ENCODE results near the gene CALML4. TPM values are rescaled to one million over a fixed set of nuclear protein-coding genes. Genes with fewer than 3 reads are reported as not detected.
"Not testable (repeated sequence)": the region's sequence is repeated elsewhere in the genome, so short reads cannot be mapped to it uniquely, and the experiment has no call there.

The CALML4 gene
- total RNA-seq, 1 experiment from 2014 or later, result 19.5 TPM

DNA sequence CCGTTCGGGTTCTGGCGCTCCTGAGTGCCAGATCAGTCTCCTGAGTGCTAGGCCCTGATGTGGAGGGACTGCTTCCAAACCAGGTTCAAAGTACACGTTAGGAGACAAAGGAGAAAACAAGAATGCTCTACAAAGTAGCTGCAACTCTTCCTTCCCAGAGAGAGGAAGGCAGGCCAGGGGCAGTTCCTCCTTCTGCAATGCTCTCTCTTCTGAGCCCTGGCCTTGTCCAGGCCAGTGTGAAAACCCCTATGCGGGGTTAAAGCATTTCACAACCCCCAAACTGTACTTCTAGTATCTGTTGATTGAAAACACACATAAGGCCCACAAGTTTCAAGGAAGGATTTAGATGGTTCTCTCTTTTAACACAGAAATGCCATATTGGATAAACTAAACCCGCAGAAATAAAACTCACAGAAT is 9.7 kb upstream of the CALML4 start:
- no peaks in the 10 kb centered on the region for H3K27me3 ChIP-seq (replicated peaks; ENCODE audit: control insufficient read depth, insufficient read depth, low read length)
- POLR2A ChIA-PET, result no interaction called here
- no peaks in the 10 kb centered on the region for H3K27me3 Mint-ChIP-seq (ENCODE audit: insufficient read depth, unreplicated experiment)
- H3K9me3 ChIP-seq, result no peaks in the 10 kb centered on the region
- TF ChIP-seq, protein P1, sequence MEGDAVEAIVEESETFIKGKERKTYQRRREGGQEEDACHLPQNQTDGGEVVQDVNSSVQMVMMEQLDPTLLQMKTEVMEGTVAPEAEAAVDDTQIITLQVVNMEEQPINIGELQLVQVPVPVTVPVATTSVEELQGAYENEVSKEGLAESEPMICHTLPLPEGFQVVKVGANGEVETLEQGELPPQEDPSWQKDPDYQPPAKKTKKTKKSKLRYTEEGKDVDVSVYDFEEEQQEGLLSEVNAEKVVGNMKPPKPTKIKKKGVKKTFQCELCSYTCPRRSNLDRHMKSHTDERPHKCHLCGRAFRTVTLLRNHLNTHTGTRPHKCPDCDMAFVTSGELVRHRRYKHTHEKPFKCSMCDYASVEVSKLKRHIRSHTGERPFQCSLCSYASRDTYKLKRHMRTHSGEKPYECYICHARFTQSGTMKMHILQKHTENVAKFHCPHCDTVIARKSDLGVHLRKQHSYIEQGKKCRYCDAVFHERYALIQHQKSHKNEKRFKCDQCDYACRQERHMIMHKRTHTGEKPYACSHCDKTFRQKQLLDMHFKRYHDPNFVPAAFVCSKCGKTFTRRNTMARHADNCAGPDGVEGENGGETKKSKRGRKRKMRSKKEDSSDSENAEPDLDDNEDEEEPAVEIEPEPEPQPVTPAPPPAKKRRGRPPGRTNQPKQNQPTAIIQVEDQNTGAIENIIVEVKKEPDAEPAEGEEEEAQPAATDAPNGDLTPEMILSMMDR (IDR thresholded peaks at IDR 0.05; ENCODE audit: insufficient read depth in 1 of 2, low read depth in 1 of 2, low read length in 1 of 2, severe bottlenecking in 1 of 2, unreplicated experiment in 1 of 2), result no peak
- H3K9me3 Mint-ChIP-seq (ENCODE audit: unreplicated experiment), result no peaks in the 10 kb centered on the region
- H3K4me1 Mint-ChIP-seq (ENCODE audit: low read depth, unreplicated experiment), result peaks cover 11% of the 10 kb centered on the region
- no peak overlapping the region for H3K4me3 ChIP-seq (ENCODE audit: low read depth, low read length)
- no peak overlapping the region for H3K27ac Mint-ChIP-seq (ENCODE audit: unreplicated experiment)
- DNase-seq, result peak in 1 of 2 experiments; percentile 17
- no peak overlapping the region for H3K4me3 Mint-ChIP-seq (ENCODE audit: unreplicated experiment)
- H3K36me3 Mint-ChIP-seq (ENCODE audit: insufficient read depth, unreplicated experiment), result peaks cover 46% of the 10 kb centered on the region
- no peaks in the 10 kb centered on the region for H3K4me1 ChIP-seq
- BruUV-seq (replicated peaks), result no TSS peak
- intact Hi-C loops (cut with micrococcal nuclease; ENCODE audit: unreplicated experiment), result no loop called here
- H3K36me3 ChIP-seq (ENCODE audit: control insufficient read depth, insufficient read depth, low read length), result no peaks in the 10 kb centered on the region
- CTCF ChIA-PET, result no interaction called here

DNA sequence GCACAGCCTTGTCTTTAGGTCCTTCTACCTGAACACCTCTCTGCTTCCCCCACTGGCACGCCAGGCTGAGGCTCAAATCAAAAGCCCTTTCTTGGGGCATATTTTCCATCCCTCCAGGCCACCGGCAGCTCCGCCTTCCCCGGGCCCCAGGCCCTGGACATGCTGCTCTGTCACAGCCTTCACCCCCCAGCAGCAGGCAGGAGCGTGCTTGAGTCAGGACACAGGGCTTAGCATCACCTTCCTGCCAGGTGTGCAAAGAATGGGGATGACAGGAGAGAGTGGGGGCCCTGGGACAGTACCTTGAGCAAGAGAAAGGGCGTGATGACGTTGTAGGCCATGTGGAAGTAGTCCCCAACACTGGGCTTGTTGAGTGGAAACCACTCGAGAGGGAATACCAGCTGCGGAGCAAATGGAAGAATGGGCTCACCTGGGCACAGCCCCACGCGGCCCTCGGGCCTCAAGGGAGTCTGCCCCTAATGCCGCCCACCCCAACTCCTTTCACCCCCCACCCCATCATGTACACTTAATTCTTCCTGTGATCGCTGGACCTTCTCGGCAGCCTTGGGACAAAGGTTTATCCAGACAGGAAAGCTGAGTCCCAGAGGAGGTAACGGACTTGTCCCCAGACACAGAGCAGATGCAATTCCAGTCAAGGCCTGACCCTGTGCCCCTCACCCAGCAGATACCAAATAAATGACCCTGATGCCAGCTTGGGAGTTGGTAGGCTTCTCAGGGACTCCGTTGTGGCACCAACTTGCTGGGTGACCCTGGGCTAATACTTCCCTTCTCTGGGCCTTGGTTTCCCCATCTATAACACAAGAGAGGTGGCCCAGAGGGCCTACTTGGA is 9.1 kb upstream of the CALML4 start:
- Histone ChIP-seq H3K27me3 (replicated peaks; ENCODE audit: control insufficient read depth, insufficient read depth, low read length) (no peaks in the 10 kb centered on the region), H3K4me3 (ENCODE audit: low read depth, low read length) (no peak overlapping the region), H3K36me3 (ENCODE audit: control insufficient read depth, insufficient read depth, low read length) (no peaks in the 10 kb centered on the region), H3K9me3 (no peaks in the 10 kb centered on the region), H3K4me1 (no peaks in the 10 kb centered on the region)
- intact Hi-C loops (cut with micrococcal nuclease; ENCODE audit: unreplicated experiment), result no loop called here
- ChIA-PET POLR2A (no interaction called here), CTCF (no interaction called here)
- TF ChIP-seq, protein P1 (IDR thresholded peaks at IDR 0.05; ENCODE audit: insufficient read depth in 1 of 2, low read depth in 1 of 2, low read length in 1 of 2, severe bottlenecking in 1 of 2, unreplicated experiment in 1 of 2), result no peak
- Mint-ChIP-seq H3K36me3 (ENCODE audit: insufficient read depth, unreplicated experiment) (peaks cover 46% of the 10 kb centered on the region), H3K4me1 (ENCODE audit: low read depth, unreplicated experiment) (peaks cover 11% of the 10 kb centered on the region), H3K4me3 (ENCODE audit: unreplicated experiment) (no peak overlapping the region), H3K27me3 (ENCODE audit: insufficient read depth, unreplicated experiment) (no peaks in the 10 kb centered on the region), H3K9me3 (ENCODE audit: unreplicated experiment) (no peaks in the 10 kb centered on the region), H3K27ac (ENCODE audit: unreplicated experiment) (no peak overlapping the region)
- DNase-seq, result peak in 1 of 2 experiments; percentile 21
- no TSS peak for BruUV-seq (replicated peaks)

- H3K4me3 Mint-ChIP-seq (ENCODE audit: unreplicated experiment); intact Hi-C loops (cut with micrococcal nuclease; ENCODE audit: unreplicated experiment); CTCF ChIA-PET; H3K27me3 Mint-ChIP-seq (ENCODE audit: insufficient read depth, unreplicated experiment); H3K27ac Mint-ChIP-seq (ENCODE audit: unreplicated experiment); H3K4me3 ChIP-seq (ENCODE audit: low read depth, low read length); H3K36me3 ChIP-seq (ENCODE audit: control insufficient read depth, insufficient read depth, low read length); H3K9me3 Mint-ChIP-seq (ENCODE audit: unreplicated experiment); BruUV-seq (replicated peaks); H3K9me3 ChIP-seq; H3K27me3 ChIP-seq (replicated peaks; ENCODE audit: control insufficient read depth, insufficient read depth, low read length); POLR2A ChIA-PET; H3K4me1 ChIP-seq: not testable (repeated sequence)
- peak in 1 of 2 experiments; percentile 16 for DNase-seq
- peaks cover 11% of the 10 kb centered on the region for H3K4me1 Mint-ChIP-seq (ENCODE audit: low read depth, unreplicated experiment)
- H3K36me3 Mint-ChIP-seq (ENCODE audit: insufficient read depth, unreplicated experiment), result peaks cover 40% of the 10 kb centered on the region
These were observed 8.3 kb upstream of the CALML4 start for GRCh38 chr15:68213491-68213845.
